Omental fat pad (tissue), 4 donors: ENCODE results near the gene SMG6. TPM values are rescaled to one million over a fixed set of nuclear protein-coding genes. Genes with fewer than 3 reads are reported as not detected.

Experiments
- ATAC-seq: fragments of 150-250 bp; one replicate; pipeline ENCODE4 v1.9.1; 2016; ENCODE audit warnings: mild to moderate bottlenecking, moderate library complexity; ENCODE audit not compliant: low FRiP score
- DNase-seq: peaks from one replicate; pipeline ENCODE4 v3.0.0-alpha.2; 2019; ENCODE audit warnings: low spot score
- total RNA-seq, 4 donors: library from RNA; depleted of rRNA; stranded (reverse); fragments of >200 nt; gene quantifications; one replicate each; pipeline ENCODE4 v1.1.0, GENCODE V29; 2016
- TF ChIP-seq, protein P1 (sequence below), 3 donors: fragments of 450-650 bp; IDR thresholded peaks; one replicate each; pipeline ENCODE4 v1.5.1; 2016 to 2017; ENCODE audit warnings: antibody characterized with exemption in 3 of 3, mild to moderate bottlenecking in 3 of 3, moderate library complexity in 2 of 3

The SMG6 gene
- total RNA-seq, 4 donors from 2014 or later = 19.1 to 36.1 (median 25.1) TPM

DNA sequence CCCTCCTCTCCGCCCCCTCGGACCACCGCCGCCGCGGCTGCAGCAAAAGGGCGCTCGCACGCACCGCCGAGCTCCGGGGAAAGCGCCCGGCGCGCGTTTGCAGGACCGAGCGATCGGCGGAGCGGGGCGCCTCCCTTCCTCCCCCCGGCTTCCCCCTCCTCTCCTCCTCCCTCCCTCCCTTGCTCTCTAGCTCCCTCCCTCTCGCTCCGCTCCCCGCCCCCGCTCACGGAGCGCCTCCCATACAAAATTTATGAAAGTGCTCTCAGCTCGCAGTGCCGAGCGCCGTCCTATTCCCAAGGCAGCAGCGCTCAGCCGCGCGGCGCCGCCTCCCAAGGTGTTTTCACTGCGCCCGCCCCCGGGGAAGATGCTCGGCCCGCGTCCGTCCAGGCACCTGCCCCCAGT lies 278.4 kb downstream of the SMG6 start, which contains the start of gene RTN4RL1:
Gene RTN4RL1 (minus strand): TSS at position 115 of the 402 bp plus-strand sequence. CDS start 469 bp downstream, outside the sequence.
- TF ChIP-seq, protein P1, sequence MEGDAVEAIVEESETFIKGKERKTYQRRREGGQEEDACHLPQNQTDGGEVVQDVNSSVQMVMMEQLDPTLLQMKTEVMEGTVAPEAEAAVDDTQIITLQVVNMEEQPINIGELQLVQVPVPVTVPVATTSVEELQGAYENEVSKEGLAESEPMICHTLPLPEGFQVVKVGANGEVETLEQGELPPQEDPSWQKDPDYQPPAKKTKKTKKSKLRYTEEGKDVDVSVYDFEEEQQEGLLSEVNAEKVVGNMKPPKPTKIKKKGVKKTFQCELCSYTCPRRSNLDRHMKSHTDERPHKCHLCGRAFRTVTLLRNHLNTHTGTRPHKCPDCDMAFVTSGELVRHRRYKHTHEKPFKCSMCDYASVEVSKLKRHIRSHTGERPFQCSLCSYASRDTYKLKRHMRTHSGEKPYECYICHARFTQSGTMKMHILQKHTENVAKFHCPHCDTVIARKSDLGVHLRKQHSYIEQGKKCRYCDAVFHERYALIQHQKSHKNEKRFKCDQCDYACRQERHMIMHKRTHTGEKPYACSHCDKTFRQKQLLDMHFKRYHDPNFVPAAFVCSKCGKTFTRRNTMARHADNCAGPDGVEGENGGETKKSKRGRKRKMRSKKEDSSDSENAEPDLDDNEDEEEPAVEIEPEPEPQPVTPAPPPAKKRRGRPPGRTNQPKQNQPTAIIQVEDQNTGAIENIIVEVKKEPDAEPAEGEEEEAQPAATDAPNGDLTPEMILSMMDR (IDR thresholded peaks at IDR 0.05) = no peak
- DNase-seq (no peak), ATAC-seq (peak; percentile 26)

DNA sequence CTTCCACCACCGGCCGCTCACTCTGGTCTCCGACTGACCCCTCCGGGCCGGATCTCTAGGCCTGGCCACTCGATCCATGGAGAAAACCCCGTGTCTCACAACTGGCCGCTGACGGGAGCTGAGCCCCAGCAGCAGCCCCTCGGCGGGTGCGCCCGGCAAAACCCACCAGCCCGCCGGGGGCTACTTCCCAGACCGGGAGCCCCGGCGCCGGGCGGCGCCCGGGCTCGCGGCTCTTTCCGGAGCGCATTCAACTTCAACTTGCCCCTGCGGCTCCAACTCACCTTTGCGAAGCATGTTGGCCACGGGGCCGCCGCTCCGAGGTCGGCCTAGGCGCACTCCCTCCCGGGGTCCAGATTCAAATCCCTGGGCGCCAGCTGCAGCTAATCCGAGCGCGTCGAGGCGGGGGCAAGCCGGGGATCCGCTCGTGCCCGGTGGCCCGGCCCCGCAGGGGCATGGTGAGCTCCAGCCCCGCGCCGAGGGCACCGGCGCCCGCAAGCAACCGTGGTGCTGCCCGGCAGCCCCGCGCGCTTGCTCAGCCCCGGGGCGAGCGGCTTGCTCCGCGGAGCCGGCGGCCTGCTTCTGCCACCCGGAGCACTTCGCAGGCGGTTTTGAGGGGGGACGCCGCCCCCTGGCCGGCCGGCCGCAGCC lies 278.9 kb downstream of the SMG6 start:
- ATAC-seq = no peak
- no peak for DNase-seq
- TF ChIP-seq, protein P1 (IDR thresholded peaks at IDR 0.05) = no peak

DNA sequence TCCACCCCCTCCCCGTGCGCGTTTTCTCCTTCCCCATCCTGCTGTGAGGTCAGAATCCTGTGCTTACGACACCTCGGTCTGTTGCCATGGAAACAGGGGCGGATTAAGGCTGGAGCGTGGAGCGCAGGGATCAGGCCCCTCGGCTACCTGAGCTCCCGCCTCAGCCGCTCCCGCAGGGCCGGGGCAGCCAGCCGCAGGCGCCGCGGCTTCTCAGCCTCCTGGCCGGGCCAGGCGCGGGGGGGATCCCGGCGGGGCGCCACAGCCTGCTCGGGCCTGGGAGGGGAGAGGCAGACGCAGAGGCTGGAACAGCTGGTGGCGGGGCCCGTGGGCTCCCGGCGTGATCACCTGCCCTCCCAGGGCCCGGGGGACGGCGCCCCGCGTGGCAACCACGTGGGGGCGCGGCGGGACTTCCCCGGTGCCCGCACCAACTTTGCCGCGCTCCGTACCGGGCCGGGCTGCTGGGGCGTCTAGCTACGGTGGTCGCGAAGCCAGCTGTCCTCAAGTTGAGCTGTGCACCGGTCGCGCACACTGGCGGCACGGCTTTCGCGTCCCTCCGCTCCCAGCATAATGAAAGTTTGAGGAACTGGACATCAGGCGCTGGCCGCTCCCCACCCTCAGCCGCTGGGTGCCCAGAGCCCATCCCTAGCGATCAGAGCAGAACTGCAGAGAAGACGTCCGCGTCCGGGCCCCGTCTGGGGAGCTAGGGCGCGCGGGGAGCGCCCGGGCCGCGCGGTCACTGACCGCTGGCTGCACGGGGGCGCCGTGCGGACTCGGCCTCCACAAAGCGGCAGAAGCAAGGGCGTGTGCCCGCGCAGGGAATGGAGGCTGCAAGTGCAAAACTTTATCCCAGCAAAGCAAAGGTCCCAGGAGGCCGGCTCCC lies 279.7 kb downstream of the SMG6 start:
- TF ChIP-seq, protein P1 (IDR thresholded peaks at IDR 0.05) = no peak
- no peak for DNase-seq
- ATAC-seq = peak; percentile 20

DNA sequence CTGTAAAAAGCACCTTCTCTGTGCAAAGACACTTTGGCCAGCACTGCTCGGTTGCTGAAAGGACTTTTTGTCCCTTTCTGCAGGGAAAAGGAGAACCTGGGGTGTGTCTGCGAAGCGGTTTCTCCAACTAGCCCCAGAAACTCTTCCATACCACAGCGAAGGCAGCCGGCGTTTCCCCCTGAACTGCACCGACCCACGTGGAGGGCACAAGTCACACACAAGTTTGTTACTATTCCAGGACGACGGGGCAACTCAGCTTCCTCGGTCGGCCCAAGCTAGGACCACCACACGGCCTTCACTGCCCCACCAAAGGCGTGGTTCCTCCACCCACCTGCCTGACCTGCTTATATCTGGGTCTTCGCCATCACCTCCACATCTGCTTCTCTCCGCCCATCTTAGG lies 280.3 kb downstream of the SMG6 start:
- TF ChIP-seq, protein P1 (IDR thresholded peaks at IDR 0.05) = no peak
- ATAC-seq = no peak
- no peak for DNase-seq

DNA sequence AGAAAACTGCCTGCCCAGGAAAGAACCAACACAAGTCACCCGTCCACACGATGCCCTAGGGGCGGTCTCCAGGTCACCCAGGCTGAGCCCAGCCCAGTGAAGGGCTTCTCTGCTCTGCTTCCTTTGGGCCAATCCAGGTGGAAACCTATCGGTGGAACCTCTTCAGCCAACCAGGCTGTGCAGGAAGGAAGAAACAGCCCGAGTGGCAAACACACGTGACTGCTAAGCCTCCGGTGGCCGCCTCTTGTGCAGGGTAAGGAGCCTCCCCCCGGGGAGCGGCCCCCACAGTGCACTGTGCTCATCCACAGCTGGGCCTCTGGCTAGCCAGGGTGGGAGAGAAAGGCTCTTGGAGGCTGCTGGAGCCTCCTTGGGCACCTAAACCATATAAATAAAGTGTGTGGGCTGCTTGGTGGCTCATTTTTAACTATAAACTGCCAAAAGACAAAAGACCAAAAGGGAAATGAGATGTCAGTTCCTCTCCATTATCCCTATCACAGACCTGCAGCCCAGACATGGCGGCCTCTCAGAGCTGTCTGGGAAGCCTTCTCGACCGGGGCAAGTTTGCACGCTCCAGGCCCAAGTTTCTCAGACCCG lies 280.8 kb downstream of the SMG6 start:
- no peak for DNase-seq
- TF ChIP-seq, protein P1 (IDR thresholded peaks at IDR 0.05) = no peak
- no peak for ATAC-seq

DNA sequence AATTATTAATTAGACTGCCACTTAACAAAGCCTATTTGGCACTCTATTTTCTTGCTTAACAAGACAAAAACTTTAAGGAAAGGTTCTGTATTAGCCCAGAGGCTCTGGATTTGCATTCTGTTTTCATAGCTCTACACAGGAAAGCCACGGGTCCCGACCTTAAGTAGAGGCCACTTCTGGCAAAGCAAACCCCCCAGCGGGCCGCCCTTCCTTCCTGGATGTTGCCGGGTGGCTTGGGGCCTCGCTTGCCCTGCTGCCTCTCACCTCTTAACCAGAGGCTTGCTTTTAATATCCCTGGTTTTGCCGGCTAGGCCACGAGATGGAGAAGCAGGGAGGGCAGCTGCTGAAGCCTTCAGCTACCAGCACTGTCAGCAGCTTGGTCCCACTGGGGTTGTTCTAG lies 282.9 kb downstream of the SMG6 start:
- ATAC-seq (no peak), DNase-seq (no peak)
- TF ChIP-seq, protein P1 (IDR thresholded peaks at IDR 0.05) = no peak
